Thymus (tissue), 11 donors: ENCODE data around the gene NINL. TPM values are rescaled to one million over a fixed set of nuclear protein-coding genes. Genes with fewer than 3 reads are reported as not detected.

Experiments
- DNase-seq, 9 donors: peaks; one replicate each; pipeline ENCODE4 v3.0.0-alpha.2; 2013; ENCODE audit warnings: low spot score in 9 of 9, low read depth in 6 of 9, missing footprints in 1 of 9
- H3K27ac ChIP-seq, 2 donors: one replicate each; pipeline ENCODE4 v1.5.1; 2013; ENCODE audit warnings: control low read depth in 1 of 2, low read depth in 1 of 2, low read length in 1 of 2, mild to moderate bottlenecking in 1 of 2, moderate library complexity in 1 of 2
- H3K27me3 ChIP-seq, 2 donors: one replicate each; pipeline ENCODE4 v1.5.1; 2013; ENCODE audit warnings: low read length in 1 of 2; ENCODE audit not compliant: control insufficient read depth in 2 of 2, insufficient read depth in 1 of 2
- H3K36me3 ChIP-seq, 2 donors: one replicate each; pipeline ENCODE4 v1.5.1; 2013; ENCODE audit warnings: low read length in 1 of 2, mild to moderate bottlenecking in 1 of 2, moderate library complexity in 1 of 2; ENCODE audit not compliant: control insufficient read depth in 2 of 2, insufficient read depth in 2 of 2
- H3K4me1 ChIP-seq, 2 donors: one replicate each; pipeline ENCODE4 v1.5.1; 2013; ENCODE audit warnings: low read length in 2 of 2; ENCODE audit not compliant: control insufficient read depth in 2 of 2, insufficient read depth in 2 of 2
- H3K4me3 ChIP-seq, 2 donors: one replicate each; pipeline ENCODE4 v1.5.1; 2013; ENCODE audit warnings: low read length in 2 of 2, control low read depth in 1 of 2, mild to moderate bottlenecking in 1 of 2
- H3K9me3 ChIP-seq, 2 donors: one replicate each; pipeline ENCODE4 v1.5.1; 2013; ENCODE audit warnings: low read length in 1 of 2, mild to moderate bottlenecking in 1 of 2; ENCODE audit not compliant: control insufficient read depth in 2 of 2, insufficient read depth in 1 of 2
- WGBS: extraction: QIAGEN DNeasy Blood & Tissue Kit; methylation state at CpG from one replicate; pipeline ENCODE4 v1.1.7; 2013; 5-methylcytosine and 5-hydroxymethylcytosine counted together
- polyA plus RNA-seq: library from polyadenylated mRNA; stranded (reverse); fragments of 200-250 nt; gene quantifications from one replicate; pipeline ENCODE4 v1.2.3, GENCODE V29; 2013
- total RNA-seq: library from RNA; stranded (reverse); fragments of 120-200 nt; gene quantifications from one replicate; pipeline ENCODE4 v1.2.4, GENCODE V29; 2013
- donor health status: healthy.

Gene NINL
- total and polyA plus RNA-seq, 2 donors, result 14.1 to 28.5 TPM

GRCh38 chr20:25498280-25498606, 87.1 kb downstream of the NINL start:
- peaks cover 0 to 23% of the 10 kb centered on the region in 2 donors for H3K36me3 ChIP-seq
- peaks cover 0 to 9% of the 10 kb centered on the region in 2 donors for H3K4me1 ChIP-seq
- no peak overlapping the region for H3K27ac ChIP-seq
- no peaks in the 10 kb centered on the region for H3K27me3 ChIP-seq
- H3K9me3 ChIP-seq, result no peaks in the 10 kb centered on the region
- DNase-seq, result no peak
- WGBS, result 94% methylated on average over 6 of the region's 6 CpGs
- H3K4me3 ChIP-seq, result no peak overlapping the region

GRCh38 chr20:25497586-25498279, 87.6 kb downstream of the NINL start:
- H3K9me3 ChIP-seq, result no peaks in the 10 kb centered on the region
- no peak overlapping the region for H3K27ac ChIP-seq
- WGBS, result 87% methylated on average over 22 of the region's 22 CpGs
- no peak overlapping the region for H3K4me3 ChIP-seq
- no peaks in the 10 kb centered on the region for H3K27me3 ChIP-seq
- H3K4me1 ChIP-seq, result peaks cover 0 to 9% of the 10 kb centered on the region in 2 donors
- peaks cover 0 to 23% of the 10 kb centered on the region in 2 donors for H3K36me3 ChIP-seq
- DNase-seq, result no peak

GRCh38 chr20:25496968-25497401, 88.3 kb downstream of the NINL start:
- Histone ChIP-seq H3K9me3 (no peaks in the 10 kb centered on the region), H3K4me3 (no peak overlapping the region), H3K27me3 (no peaks in the 10 kb centered on the region), H3K27ac (no peak overlapping the region), H3K4me1 (peaks cover 0 to 9% of the 10 kb centered on the region in 2 donors), H3K36me3 (peaks cover 0 to 17% of the 10 kb centered on the region in 2 donors)
- DNase-seq, result no peak
- 86% methylated on average over 9 of the region's 9 CpGs for WGBS

GRCh38 chr20:25496165-25496967, 89.0 kb downstream of the NINL start:
- Histone ChIP-seq H3K27me3 (no peaks in the 10 kb centered on the region), H3K36me3 (peaks cover 0 to 18% of the 10 kb centered on the region in 2 donors), H3K4me3 (no peak overlapping the region), H3K4me1 (peaks cover 0 to 9% of the 10 kb centered on the region in 2 donors), H3K9me3 (no peaks in the 10 kb centered on the region), H3K27ac (no peak overlapping the region)
- no peak for DNase-seq
- WGBS, result 94% methylated on average over 14 of the region's 14 CpGs

GRCh38 chr20:25495189-25495824, 90.0 kb downstream of the NINL start:
- no peak for DNase-seq
- Histone ChIP-seq H3K4me1 (peaks cover 0 to 14% of the 10 kb centered on the region in 2 donors), H3K9me3 (no peaks in the 10 kb centered on the region), H3K4me3 (no peak overlapping the region), H3K27ac (no peak overlapping the region), H3K36me3 (peaks cover 0 to 22% of the 10 kb centered on the region in 2 donors), H3K27me3 (no peaks in the 10 kb centered on the region)
- WGBS, result 95% methylated on average over 18 of the region's 18 CpGs

- peaks cover 0 to 14% of the 10 kb centered on the region in 2 donors for H3K4me1 ChIP-seq
- no peak for DNase-seq
- H3K36me3 ChIP-seq, result peaks cover 0 to 27% of the 10 kb centered on the region in 2 donors
- H3K9me3 ChIP-seq, result no peaks in the 10 kb centered on the region
- no peak overlapping the region for H3K4me3 ChIP-seq
- 98% methylated on average over 17 of the region's 17 CpGs for WGBS
- H3K27ac ChIP-seq, result no peak overlapping the region
- H3K27me3 ChIP-seq, result no peaks in the 10 kb centered on the region
Measured at GRCh38 chr20:25494506-25495188, 90.7 kb downstream of the NINL start.

GRCh38 chr20:25493748-25494505, 91.4 kb downstream of the NINL start:
- Histone ChIP-seq H3K27ac (no peak overlapping the region), H3K9me3 (no peaks in the 10 kb centered on the region), H3K4me3 (no peak overlapping the region), H3K27me3 (no peaks in the 10 kb centered on the region), H3K4me1 (peaks cover 0 to 14% of the 10 kb centered on the region in 2 donors), H3K36me3 (peaks cover 0 to 31% of the 10 kb centered on the region in 2 donors)
- no peak for DNase-seq
- 97% methylated on average over 10 of the region's 10 CpGs for WGBS

- no peaks in the 10 kb centered on the region for H3K27me3 ChIP-seq
- no peak for DNase-seq
- WGBS, result 96% methylated on average over 10 of the region's 10 CpGs
- H3K9me3 ChIP-seq, result no peaks in the 10 kb centered on the region
- peaks cover 0 to 39% of the 10 kb centered on the region in 2 donors for H3K36me3 ChIP-seq
- peaks cover 0 to 14% of the 10 kb centered on the region in 2 donors for H3K4me1 ChIP-seq
- H3K27ac ChIP-seq, result no peak overlapping the region
- no peak overlapping the region for H3K4me3 ChIP-seq
Measured at GRCh38 chr20:25493137-25493536, 92.2 kb downstream of the NINL start.
